ENCODE measurements around the gene KCTD11. TPM values are rescaled to one million over a fixed set of nuclear protein-coding genes. Genes with fewer than 3 reads are reported as not detected.

Gene KCTD11
- total RNA-seq, 1 donor from 2014 or later, result 5.3 TPM

- intact Hi-C loops (cut with micrococcal nuclease), result no loop called here
- H3K27me3 Mint-ChIP-seq (ENCODE audit: insufficient read depth), result peaks cover 2% of the 10 kb centered on the region
- H3K9me3 Mint-ChIP-seq, result no peaks in the 10 kb centered on the region
- H3K36me3 Mint-ChIP-seq (ENCODE audit: low read depth), result peaks cover 16% of the 10 kb centered on the region
- peak overlapping the region; percentile 70 for H3K27ac Mint-ChIP-seq
- DNase-seq (ENCODE audit: low spot score), result no peak
- peaks cover 22% of the 10 kb centered on the region for H3K4me1 Mint-ChIP-seq (ENCODE audit: low read depth)
- H3K4me3 Mint-ChIP-seq, result peak overlapping the region; percentile 97
Observed at GRCh38 chr17:7392696-7393612, 41.0 kb downstream of the KCTD11 start.

- Mint-ChIP-seq H3K4me3 (peak overlapping the region; percentile 97), H3K36me3 (ENCODE audit: low read depth) (peaks cover 16% of the 10 kb centered on the region), H3K4me1 (ENCODE audit: low read depth) (peaks cover 22% of the 10 kb centered on the region), H3K9me3 (no peaks in the 10 kb centered on the region), H3K27ac (peak overlapping the region; percentile 82), H3K27me3 (ENCODE audit: insufficient read depth) (peaks cover 2% of the 10 kb centered on the region)
- DNase-seq (ENCODE audit: low spot score), result peak; percentile 19
- intact Hi-C loops (cut with micrococcal nuclease), result loop anchor here (1.0 to 2.0 kb wide), 6 partner anchors 10 to 91 kb away; partner anchors contain the start of genes EIF5A, NEURL4, POLR2A and TMEM256
Observed at GRCh38 chr17:7393613-7394451, 41.9 kb downstream of the KCTD11 start.

- peak within 1 kb of the TSS; percentile 96 for H3K27ac Mint-ChIP-seq
- DNase-seq (ENCODE audit: low spot score), result peak; percentile 82
- peak within 1 kb of the TSS; percentile 97 for H3K4me3 Mint-ChIP-seq
- H3K9me3 Mint-ChIP-seq, result no peaks in the 10 kb centered on the region
- intact Hi-C loops (cut with micrococcal nuclease), result loop anchor here (1.0 to 2.0 kb wide), 6 partner anchors 10 to 90 kb away; partner anchors contain the start of genes EIF5A, NEURL4, POLR2A and TMEM256
- H3K36me3 Mint-ChIP-seq (ENCODE audit: low read depth), result peaks cover 16% of the 10 kb centered on the region
- peaks cover 2% of the 10 kb centered on the region for H3K27me3 Mint-ChIP-seq (ENCODE audit: insufficient read depth)
- peaks cover 22% of the 10 kb centered on the region for H3K4me1 Mint-ChIP-seq (ENCODE audit: low read depth)
Observed at GRCh38 chr17:7394452-7395191, 42.7 kb downstream of the KCTD11 start, which contains the start of gene PLSCR3. Gene PLSCR3 (minus strand): TSS chr17:7394525. CDS start chr17:7394110, 415 bp downstream.

- Mint-ChIP-seq H3K9me3 (no peaks in the 10 kb centered on the region), H3K4me3 (peak overlapping the region; percentile 19)
Observed at GRCh38 chr17:7396147-7396546, 44.2 kb downstream of the KCTD11 start.

GRCh38 chr17:7398612-7399011 is 46.6 kb downstream of the KCTD11 start:
- Mint-ChIP-seq H3K4me1 (ENCODE audit: low read depth) (peaks cover 13% of the 10 kb centered on the region), H3K36me3 (ENCODE audit: low read depth) (no peaks in the 10 kb centered on the region), H3K27ac (no peak overlapping the region), H3K27me3 (ENCODE audit: insufficient read depth) (peaks cover 2% of the 10 kb centered on the region), H3K9me3 (no peaks in the 10 kb centered on the region), H3K4me3 (no peak overlapping the region)
- intact Hi-C loops (cut with micrococcal nuclease), result no loop called here
- DNase-seq (ENCODE audit: low spot score), result no peak

More at GRCh38 chr17:7396147-7396546, 44.2 kb downstream of the KCTD11 start:
- DNase-seq (ENCODE audit: low spot score), result no peak
- Mint-ChIP-seq H3K4me1 (ENCODE audit: low read depth) (peaks cover 21% of the 10 kb centered on the region), H3K27me3 (ENCODE audit: insufficient read depth) (peaks cover 2% of the 10 kb centered on the region), H3K27ac (no peak overlapping the region), H3K36me3 (ENCODE audit: low read depth) (peaks cover 13% of the 10 kb centered on the region)
- intact Hi-C loops (cut with micrococcal nuclease), result no loop called here

GRCh38 chr17:7403043-7403726 is 51.2 kb downstream of the KCTD11 start:
- peak overlapping the region; percentile 81 for H3K27ac Mint-ChIP-seq
- H3K4me3 Mint-ChIP-seq, result peak overlapping the region; percentile 92
- peaks cover 18% of the 10 kb centered on the region for H3K27me3 Mint-ChIP-seq (ENCODE audit: insufficient read depth)
- no peak for DNase-seq (ENCODE audit: low spot score)
- intact Hi-C loops (cut with micrococcal nuclease), result loop anchor here (5.0 kb wide), 4 partner anchors 151 to 961 kb away; partner anchors contain the start of genes CNTROB, CTDNEP1, ELP5 and PIMREG
- peaks cover 2% of the 10 kb centered on the region for H3K36me3 Mint-ChIP-seq (ENCODE audit: low read depth)
- peaks cover 13% of the 10 kb centered on the region for H3K4me1 Mint-ChIP-seq (ENCODE audit: low read depth)
- H3K9me3 Mint-ChIP-seq, result no peaks in the 10 kb centered on the region

- peaks cover 2% of the 10 kb centered on the region for H3K36me3 Mint-ChIP-seq (ENCODE audit: low read depth)
- H3K27me3 Mint-ChIP-seq (ENCODE audit: insufficient read depth), result peaks cover 18% of the 10 kb centered on the region
- peak overlapping the region; percentile 92 for H3K4me3 Mint-ChIP-seq
- no peaks in the 10 kb centered on the region for H3K9me3 Mint-ChIP-seq
- DNase-seq (ENCODE audit: low spot score), result no peak
- H3K27ac Mint-ChIP-seq, result peak overlapping the region; percentile 95
- H3K4me1 Mint-ChIP-seq (ENCODE audit: low read depth), result peaks cover 13% of the 10 kb centered on the region
- intact Hi-C loops (cut with micrococcal nuclease), result loop anchor here (5.0 kb wide), 4 partner anchors 151 to 961 kb away; partner anchors contain the start of genes CNTROB, CTDNEP1, ELP5 and PIMREG
Observed at GRCh38 chr17:7403727-7403976, 51.7 kb downstream of the KCTD11 start.

- peak within 1 kb of the TSS; percentile 95 for H3K27ac Mint-ChIP-seq
- peaks cover 21% of the 10 kb centered on the region for H3K27me3 Mint-ChIP-seq (ENCODE audit: insufficient read depth)
- intact Hi-C loops (cut with micrococcal nuclease), result loop anchor here (1.0 to 5.0 kb wide), 19 partner anchors 10 to 962 kb away; partner anchors contain the start of genes CNTROB, CTDNEP1, EIF5A and ELP5
Observed at GRCh38 chr17:7403977-7404736, 52.2 kb downstream of the KCTD11 start, which contains the start of gene TMEM256. Gene TMEM256 (minus strand): TSS chr17:7404097. CDS start chr17:7404084, 13 bp downstream.

More at GRCh38 chr17:7403977-7404736, 52.2 kb downstream of the KCTD11 start, which contains the start of gene TMEM256:
- Mint-ChIP-seq H3K36me3 (ENCODE audit: low read depth) (peaks cover 2% of the 10 kb centered on the region), H3K4me1 (ENCODE audit: low read depth) (peaks cover 13% of the 10 kb centered on the region), H3K4me3 (peak within 1 kb of the TSS; percentile 92), H3K9me3 (no peaks in the 10 kb centered on the region)
- peak; percentile 94 for DNase-seq (ENCODE audit: low spot score)

Other genes with a start within 250 kb of the KCTD11 start
- gene ASGR2, start 237.3 kb upstream of the KCTD11 start, total RNA-seq, result not detected in 2 replicates
- 1.1 and 1.6 TPM in 2 replicates for gene ASGR1, start 172.8 kb upstream of the KCTD11 start, total RNA-seq
- gene DLG4, start 132.3 kb upstream of the KCTD11 start, total RNA-seq, result 15.3 and 15.5 TPM in 2 replicates
- 287 and 294 TPM in 2 replicates for gene ACADVL, start 132.2 kb upstream of the KCTD11 start, total RNA-seq
- gene DVL2, start 117.6 kb upstream of the KCTD11 start, total RNA-seq, result 70.0 and 73.5 TPM in 2 replicates
- gene PHF23, start 112.7 kb upstream of the KCTD11 start, total RNA-seq, result 52.5 and 55.4 TPM in 2 replicates
- gene GABARAP, start 109.7 kb upstream of the KCTD11 start, total RNA-seq, result 146 and 148 TPM in 2 replicates
- gene CTDNEP1, start 100.4 kb upstream of the KCTD11 start, total RNA-seq, result 191 and 193 TPM in 2 replicates
- gene ELP5, start 99.9 kb upstream of the KCTD11 start, total RNA-seq, result 73.6 and 75.5 TPM in 2 replicates
- gene CLDN7, start 89.7 kb upstream of the KCTD11 start, total RNA-seq, result 0.15 and 0.60 TPM in 2 replicates
- gene SLC2A4, start 70.4 kb upstream of the KCTD11 start, total RNA-seq, result 0.17 and 0.31 TPM in 2 replicates
- 0.36 TPM in 1 of 2 replicates, not detected in the other for gene YBX2, start 57.5 kb upstream of the KCTD11 start, total RNA-seq
- 1,241 and 1,262 TPM in 2 replicates for gene EIF5A, start 44.5 kb upstream of the KCTD11 start, total RNA-seq
- gene GPS2, start 36.8 kb upstream of the KCTD11 start, total RNA-seq, result 52.3 and 59.0 TPM in 2 replicates
- 57.1 and 60.9 TPM in 2 replicates for gene NEURL4, start 22.8 kb upstream of the KCTD11 start, total RNA-seq
- gene ACAP1, start 15.6 kb upstream of the KCTD11 start, total RNA-seq, result 260 and 266 TPM in 2 replicates
- 0.17 TPM in 1 of 2 replicates, not detected in the other for gene TMEM95, start 3.0 kb downstream of the KCTD11 start, total RNA-seq
- 3.8 and 4.9 TPM in 2 replicates for gene TNK1, start 28.9 kb downstream of the KCTD11 start, total RNA-seq
- 77.1 and 78.2 TPM in 2 replicates for gene PLSCR3, start 42.4 kb downstream of the KCTD11 start, total RNA-seq
- gene TMEM256, start 51.9 kb downstream of the KCTD11 start, total RNA-seq, result 53.5 and 54.7 TPM in 2 replicates
- 2.3 and 2.7 TPM in 2 replicates for gene NLGN2, start 55.7 kb downstream of the KCTD11 start, total RNA-seq
- gene SPEM1, start 68.2 kb downstream of the KCTD11 start, total RNA-seq, result not detected in 2 replicates
- not detected in 2 replicates for gene SPEM2, start 73.5 kb downstream of the KCTD11 start, total RNA-seq
- not detected in 2 replicates for gene SPEM3, start 76.7 kb downstream of the KCTD11 start, total RNA-seq
- gene TMEM102, start 83.3 kb downstream of the KCTD11 start, total RNA-seq, result 12.3 and 14.0 TPM in 2 replicates
- 5.3 and 6.4 TPM in 2 replicates for gene FGF11, start 87.3 kb downstream of the KCTD11 start, total RNA-seq
- 6.6 and 7.0 TPM in 2 replicates for gene CHRNB1, start 92.9 kb downstream of the KCTD11 start, total RNA-seq
- 15.1 and 16.0 TPM in 2 replicates for gene ZBTB4, start 127.5 kb downstream of the KCTD11 start, total RNA-seq
- gene SLC35G6, start 129.3 kb downstream of the KCTD11 start, total RNA-seq, result not detected in 2 replicates
- 221 and 223 TPM in 2 replicates for gene POLR2A, start 132.2 kb downstream of the KCTD11 start, total RNA-seq
- 18.6 and 26.5 TPM in 2 replicates for gene TNFSF12, start 196.9 kb downstream of the KCTD11 start, total RNA-seq
- 2.2 and 3.3 TPM in 2 replicates for gene TNFSF13, start 206.6 kb downstream of the KCTD11 start, total RNA-seq
- 102 and 104 TPM in 2 replicates for gene SENP3, start 209.8 kb downstream of the KCTD11 start, total RNA-seq
- 2.4 and 3.3 TPM in 2 replicates for gene CD68, start 227.5 kb downstream of the KCTD11 start, total RNA-seq
- 108 and 111 TPM in 2 replicates for gene MPDU1, start 231.7 kb downstream of the KCTD11 start, total RNA-seq
- 0.20 and 0.78 TPM in 2 replicates for gene SOX15, start 237.9 kb downstream of the KCTD11 start, total RNA-seq

Measured in activated T-helper 1 cell treated with anti-CD3 and anti-CD28 coated beads, Interleukin-12 subunit alpha, Interleukin-12 subunit beta, Interleukin-2, Interleukin-4 antibody, amounts not matched to agents 30 ng/mL and 10 ng/mL and 1 ng/mL, durations not matched to agents 14 hours and 24 hours and 36 hours (primary cell).